Astrocyte (in vitro differentiated cells and primary cell): ENCODE results near the gene PERM1.

Experiments
- CTCF ChIP-seq: IDR thresholded peaks from 2 replicates; pipeline ENCODE4 v1.5.1; 2011; ENCODE audit warnings: low read depth, mild to moderate bottlenecking, inconsistent platforms, low read length, moderate library complexity; ENCODE audit not compliant: insufficient read depth
- EZH2 ChIP-seq: IDR thresholded peaks from 2 replicates; pipeline ENCODE4 v1.6.1; 2012; ENCODE audit warnings: mild to moderate bottlenecking, low read length, inconsistent platforms; ENCODE audit not compliant: insufficient read depth

GRCh38 chr1:932173-932510 lies 49.8 kb downstream of the PERM1 start:
- no peak for TF ChIP-seq CTCF
- no peak for TF ChIP-seq EZH2
